ENCODE measurements around the gene REC114. TPM values are rescaled to one million over a fixed set of nuclear protein-coding genes. Genes with fewer than 3 reads are reported as not detected.

The REC114 gene
- total and polyA plus RNA-seq, 2 of the 8 experiments (the other 6 are each of a cell fraction or from before 2014, with no cell fraction given): 0.12 TPM; not detected in 1

DNA sequence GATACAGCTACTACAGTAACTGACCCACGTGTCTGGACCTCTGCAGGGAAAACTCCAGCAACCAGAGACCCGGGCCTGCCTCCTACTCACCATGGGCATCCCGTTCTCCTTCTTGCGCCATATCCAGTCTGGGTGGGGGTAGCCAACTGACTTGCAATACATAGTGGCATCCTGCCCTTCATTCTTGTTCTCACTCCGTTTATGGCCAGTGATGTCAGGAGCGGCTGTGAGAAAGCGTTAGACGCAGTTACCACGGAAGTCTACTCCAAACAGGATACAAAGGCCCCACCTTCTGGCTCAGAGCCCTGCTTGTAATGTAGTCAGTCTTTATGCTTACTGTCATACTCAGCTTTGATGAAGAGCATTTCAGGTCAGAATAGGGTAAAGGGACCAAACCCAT is 130.6 kb downstream of the REC114 start:
- TF ChIP-seq RAD21 (IDR thresholded peaks at IDR 0.05 in 1 of 2, conservative IDR thresholded peaks at IDR 0.05 in 1 of 2; ENCODE audit: low read depth in 2 of 2, low read length in 2 of 2): no peak
- no peak for TF ChIP-seq RFX5 (IDR thresholded peaks at IDR 0.05; ENCODE audit: borderline replicate concordance, low read depth, low read length)
- TF ChIP-seq EP300 (IDR thresholded peaks at IDR 0.05; ENCODE audit: borderline replicate concordance in 1 of 2, low read depth in 2 of 2, low read length in 2 of 2): no peak
- TF ChIP-seq, protein P1, sequence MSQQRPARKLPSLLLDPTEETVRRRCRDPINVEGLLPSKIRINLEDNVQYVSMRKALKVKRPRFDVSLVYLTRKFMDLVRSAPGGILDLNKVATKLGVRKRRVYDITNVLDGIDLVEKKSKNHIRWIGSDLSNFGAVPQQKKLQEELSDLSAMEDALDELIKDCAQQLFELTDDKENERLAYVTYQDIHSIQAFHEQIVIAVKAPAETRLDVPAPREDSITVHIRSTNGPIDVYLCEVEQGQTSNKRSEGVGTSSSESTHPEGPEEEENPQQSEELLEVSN (IDR thresholded peaks at IDR 0.05): no peak
- no peak for TF ChIP-seq SRF (IDR thresholded peaks at IDR 0.05; ENCODE audit: low read depth, low read length)
- TF ChIP-seq TAF1 (IDR thresholded peaks at IDR 0.05; ENCODE audit: low read depth, low read length): no peak
- TF ChIP-seq RNF2 (IDR thresholded peaks at IDR 0.05; ENCODE audit: borderline replicate concordance, low read depth, low read length, missing control alignments, poor library complexity, severe bottlenecking): no peak
- TF ChIP-seq SP2 (IDR thresholded peaks at IDR 0.05; ENCODE audit: low read length): no peak
- TF ChIP-seq HDAC2 (IDR thresholded peaks at IDR 0.05; ENCODE audit: borderline replicate concordance in 1 of 2, low read depth in 2 of 2, low read length in 2 of 2): no peak
- TF ChIP-seq CBX8 (IDR thresholded peaks at IDR 0.05; ENCODE audit: borderline replicate concordance, low read depth, low read length): no peak
- TF ChIP-seq SP4 (IDR thresholded peaks at IDR 0.05; ENCODE audit: low read length): no peak
- no peaks in the 10 kb centered on the region for H3K23me2 ChIP-seq (ENCODE audit: low read depth, low read length)
- no peak overlapping the region for H4K91ac ChIP-seq (replicated peaks; ENCODE audit: insufficient read length, low read length)
- H3K4me3 ChIP-seq (ENCODE audit: extremely low read depth in 1 of 4, insufficient read depth in 2 of 4, low read depth in 3 of 4, low read length in 4 of 4): no peak overlapping the region
- no peaks in the 10 kb centered on the region for H4K20me1 ChIP-seq (replicated peaks in 1 of 2; ENCODE audit: control insufficient read depth in 1 of 2, insufficient read depth in 2 of 2, low read length in 2 of 2)
- no peak overlapping the region for H3K14ac ChIP-seq (ENCODE audit: insufficient read length)
- no peak overlapping the region for H2BK120ac ChIP-seq (replicated peaks; ENCODE audit: low read depth, low read length)
- H3K27ac ChIP-seq (ENCODE audit: low read depth, low read length): no peak overlapping the region
- no peak overlapping the region for H3K18ac ChIP-seq (ENCODE audit: extremely low read depth, low read length)
- no peak overlapping the region for H2AFZ ChIP-seq (ENCODE audit: low read length)
- no peak overlapping the region for H2BK15ac ChIP-seq (ENCODE audit: low read length)
- FAIRE-seq (no peak), DNase-seq (ENCODE audit: low read depth in 1 of 2, low spot score in 2 of 2) (no peak)
- H2BK20ac ChIP-seq (ENCODE audit: low read length): no peak overlapping the region
- H3K56ac ChIP-seq (replicated peaks; ENCODE audit: insufficient read length, low read depth, low read length): no peak overlapping the region
- no peaks in the 10 kb centered on the region for H3K4me1 ChIP-seq (replicated peaks in 1 of 4; ENCODE audit: control insufficient read depth in 3 of 4, insufficient read depth in 4 of 4, low read length in 3 of 4)
- H2BK5ac ChIP-seq (ENCODE audit: low read depth, low read length): no peak overlapping the region
- H3K23ac ChIP-seq (ENCODE audit: insufficient read length): no peak overlapping the region
- CTCF ChIA-PET (ENCODE audit: partially characterized antibody): interaction anchor here (1.0 to 1.5 kb wide), 4 partner anchors 11 to 130 kb away, joined by 3 to 5 read pairs (median 4); no protein-coding TSS in a partner anchor
- no peak overlapping the region for H3K9ac ChIP-seq (replicated peaks in 1 of 4; ENCODE audit: extremely low read depth in 1 of 4, low read depth in 3 of 4, low read length in 3 of 4)
- no peak overlapping the region for H2AK5ac ChIP-seq (ENCODE audit: low read depth, low read length)
- H3K79me1 ChIP-seq (ENCODE audit: low read depth, low read length): no peaks in the 10 kb centered on the region; the same call in 1 of the 2 replicates
- no peaks in the 10 kb centered on the region for H3K27me3 ChIP-seq (replicated peaks in 1 of 4; ENCODE audit: control insufficient read depth in 3 of 4, extremely low read depth in 1 of 4, insufficient read depth in 3 of 4, low read length in 3 of 4)
- H3K4me2 ChIP-seq (ENCODE audit: insufficient read depth in 1 of 2, low read depth in 2 of 2, low read length in 2 of 2): no peak overlapping the region
- H4K8ac ChIP-seq (ENCODE audit: extremely low read depth, insufficient read depth, low read length): no peak overlapping the region
- H3K4ac ChIP-seq (replicated peaks; ENCODE audit: insufficient read length, low read depth, low read length): no peak overlapping the region
- H3K9me3 ChIP-seq (ENCODE audit: insufficient read depth in 2 of 2, low read depth in 1 of 2, low read length in 1 of 2): no peaks in the 10 kb centered on the region
- POLR2A ChIA-PET (ENCODE audit: partially characterized antibody): interaction anchor here (1.1 kb wide), 1 partner anchor 11 kb away, joined by 4 read pairs; no protein-coding TSS in a partner anchor
- no peak overlapping the region for H2BK12ac ChIP-seq (ENCODE audit: low read depth, low read length)
- no peak overlapping the region for H4K5ac ChIP-seq (ENCODE audit: insufficient read length, low read depth, low read length)
- H3K79me2 ChIP-seq (ENCODE audit: control insufficient read depth in 1 of 2, insufficient read depth in 2 of 2, low read length in 2 of 2): no peaks in the 10 kb centered on the region
- H3K36me3 ChIP-seq (ENCODE audit: control insufficient read depth in 2 of 4, insufficient read depth in 4 of 4, low read length in 3 of 4): peaks cover 21 to 55% (median 42%) of the 10 kb centered on the region in 4 experiments
- 92% methylated on average over 9 of the region's 9 CpGs; no CpG with 5 or more reads in 1 of the 2 experiments for WGBS, 2 experiments (ENCODE audit: extremely low coverage in 1 of 2, insufficient coverage in 1 of 2, insufficient read length in 1 of 2, insufficient replicate concordance in 2 of 2, low coverage in 1 of 2, low lambda C conversion rate in 2 of 2, missing lambda C conversion rate in 1 of 2)
